GM23248 (cell line): ENCODE data around the gene DCHS2. TPM values are rescaled to one million over a fixed set of nuclear protein-coding genes. Genes with fewer than 3 reads are reported as not detected.

Source experiments
- DNase-seq: peaks from one replicate; pipeline ENCODE4 v3.0.0-alpha.2; 2015
- H2AFZ ChIP-seq: fragments of 200-600 bp; sonication (generic); 2 replicates; pipeline ENCODE4 v1.6.1; 2016; ENCODE audit warnings: antibody characterized with exemption
- H3F3A ChIP-seq: fragments of 200-600 bp; sonication (generic); 2 replicates; pipeline ENCODE4 v1.6.1; 2016; ENCODE audit warnings: mild to moderate bottlenecking, antibody characterized with exemption, mixed run types; ENCODE audit not compliant: insufficient read depth
- H3K27ac ChIP-seq: fragments of 200-600 bp; sonication (generic); 2 replicates; pipeline ENCODE4 v1.5.1; 2016; ENCODE audit warnings: mild to moderate bottlenecking
- H3K27me3 ChIP-seq: fragments of 200-600 bp; sonication (generic); replicated peaks from 2 replicates; pipeline ENCODE4 v1.6.1; 2016; ENCODE audit warnings: mild to moderate bottlenecking; ENCODE audit not compliant: insufficient read depth
- H3K36me3 ChIP-seq: fragments of 200-600 bp; sonication (generic); 2 replicates; pipeline ENCODE4 v1.6.1; 2016; ENCODE audit warnings: low read depth, mild to moderate bottlenecking
- H3K4me1 ChIP-seq: fragments of 200-600 bp; sonication (generic); 2 replicates; pipeline ENCODE4 v1.6.1; 2016; ENCODE audit warnings: mild to moderate bottlenecking; ENCODE audit not compliant: insufficient read depth
- H3K4me2 ChIP-seq: fragments of 200-600 bp; sonication (generic); one replicate; pipeline ENCODE4 v1.6.1; 2016; ENCODE audit warnings: mild to moderate bottlenecking; ENCODE audit not compliant: unreplicated experiment
- H3K4me3 ChIP-seq: fragments of 200-600 bp; sonication (generic); 2 replicates; pipeline ENCODE4 v1.5.1; 2016; ENCODE audit warnings: mild to moderate bottlenecking
- H3K79me2 ChIP-seq: fragments of 200-600 bp; sonication (generic); 2 replicates; pipeline ENCODE4 v1.6.1; 2016; ENCODE audit warnings: mild to moderate bottlenecking; ENCODE audit not compliant: insufficient read depth
- H3K9ac ChIP-seq: fragments of 200-600 bp; sonication (generic); 2 replicates; pipeline ENCODE4 v1.6.1; 2016; ENCODE audit warnings: mild to moderate bottlenecking
- H3K9me2 ChIP-seq: fragments of 200-600 bp; sonication (generic); 2 replicates; pipeline ENCODE4 v1.6.1; 2016; ENCODE audit warnings: mixed run types, mild to moderate bottlenecking, moderate library complexity; ENCODE audit not compliant: insufficient read depth
- H3K9me3 ChIP-seq: fragments of 200-600 bp; sonication (generic); one replicate; pipeline ENCODE4 v1.6.1; 2017; ENCODE audit warnings: low read depth
- H4K20me1 ChIP-seq: fragments of 200-600 bp; sonication (generic); 2 replicates; pipeline ENCODE4 v1.6.0; 2016; ENCODE audit not compliant: insufficient read depth
- EZH2 ChIP-seq: fragments of 200-600 bp; sonication (generic); IDR thresholded peaks from 2 replicates; pipeline ENCODE4 v1.6.1; 2018; ENCODE audit warnings: antibody characterized with exemption, mild to moderate bottlenecking; ENCODE audit not compliant: insufficient read depth, poor library complexity, severe bottlenecking
- EZH2phosphoT487 ChIP-seq: fragments of 200-600 bp; sonication (generic); IDR thresholded peaks from 2 replicates; pipeline ENCODE4 v1.6.1; 2018; ENCODE audit warnings: antibody characterized with exemption, moderate library complexity, mild to moderate bottlenecking, low read depth; ENCODE audit not compliant: insufficient read depth
- WGBS, 2 experiments: methylation state at CpG; one replicate each; pipeline ENCODE4 v1.1.6; 2015 to 2017; ENCODE audit warnings: low lambda C conversion rate in 2 of 2, low coverage in 1 of 2; ENCODE audit errors: missing lambda C conversion rate in 2 of 2; 5-methylcytosine and 5-hydroxymethylcytosine counted together
- in situ Hi-C: fragments of 300-500 bp; cut with MboI; formaldehyde crosslinking; loops from 2 replicates; pipeline ENCODE4 v1.15.0; 2020
- polyA plus RNA-seq: library from polyadenylated mRNA; unstranded; fragments of >200 nt; fragmentation: Nextera tagmentation; extraction: Ambion mirVana; gene quantifications from 2 replicates; pipeline ENCODE4 v1.2.1, GENCODE V29; 2016
- total RNA-seq: library from RNA; depleted of rRNA; stranded (reverse); fragments of >200 nt; shearing (Covaris generic); gene quantifications from 2 replicates; pipeline ENCODE4 v1.2.3, GENCODE V29; 2014

Gene DCHS2
- total and polyA plus RNA-seq, 2 experiments from 2014 or later = not detected

- Histone ChIP-seq H3K27ac (no peak overlapping the region), H3K4me3 (no peak overlapping the region), H3K9me2 (no peaks in the 10 kb centered on the region), H3K79me2 (no peaks in the 10 kb centered on the region), H3F3A (no peaks in the 10 kb centered on the region), H3K4me1 (no peaks in the 10 kb centered on the region), H4K20me1 (no peaks in the 10 kb centered on the region), H2AFZ (no peak overlapping the region), H3K27me3 (no peaks in the 10 kb centered on the region; the same call in 1 of the 2 replicates), H3K4me2 (no peak overlapping the region), H3K9me3 (no peaks in the 10 kb centered on the region), H3K36me3 (no peaks in the 10 kb centered on the region), H3K9ac (no peak overlapping the region)
- in situ Hi-C loops = no loop called here
- no peak for TF ChIP-seq EZH2
- TF ChIP-seq EZH2phosphoT487 = no peak
- 3 to 5% methylated on average over 1 of the region's 1 CpG for WGBS, 2 experiments
- DNase-seq = no peak
These were observed 36.5 kb downstream of the DCHS2 start for GRCh38 chr4:154455111-154455510.

- Histone ChIP-seq H3K27ac (no peak overlapping the region), H3K9me3 (no peaks in the 10 kb centered on the region), H3F3A (no peaks in the 10 kb centered on the region), H3K4me2 (no peak overlapping the region), H3K4me3 (no peak overlapping the region), H4K20me1 (no peaks in the 10 kb centered on the region), H3K79me2 (no peaks in the 10 kb centered on the region), H3K9me2 (no peaks in the 10 kb centered on the region), H3K27me3 (no peaks in the 10 kb centered on the region; the same call in 1 of the 2 replicates), H2AFZ (no peak overlapping the region), H3K36me3 (no peaks in the 10 kb centered on the region), H3K9ac (no peak overlapping the region), H3K4me1 (no peaks in the 10 kb centered on the region)
- in situ Hi-C loops = no loop called here
- TF ChIP-seq EZH2phosphoT487 = no peak
- TF ChIP-seq EZH2 = no peak
- DNase-seq = no peak
These were observed 36.9 kb downstream of the DCHS2 start for GRCh38 chr4:154454710-154455109.

DNA sequence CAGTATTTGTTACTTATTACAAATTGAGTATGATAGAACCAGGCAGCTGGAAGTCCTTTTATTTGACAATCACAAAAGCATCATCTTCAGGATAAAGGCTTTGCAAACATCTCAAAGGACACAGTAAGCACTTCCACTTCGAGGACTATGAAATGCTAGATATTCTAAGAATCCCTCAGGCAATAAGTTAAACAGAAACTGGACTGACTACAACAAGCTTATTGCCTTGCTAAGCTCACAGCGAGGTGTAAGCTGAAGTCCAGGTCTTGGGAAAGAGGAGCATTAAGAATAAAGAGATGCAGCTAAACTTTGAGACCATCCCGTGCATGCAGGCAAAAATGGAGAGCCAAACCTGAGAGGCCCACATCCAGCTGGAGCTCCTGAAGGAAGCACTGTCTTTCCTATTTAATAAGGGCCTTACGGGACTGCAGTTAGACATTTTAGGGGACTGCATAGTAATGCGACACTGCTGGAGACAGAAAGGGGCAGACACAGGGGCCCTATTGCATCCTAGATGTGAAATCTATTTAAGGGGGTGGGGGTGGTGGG is 38.7 kb downstream of the DCHS2 start:
- in situ Hi-C loops = no loop called here

DNA sequence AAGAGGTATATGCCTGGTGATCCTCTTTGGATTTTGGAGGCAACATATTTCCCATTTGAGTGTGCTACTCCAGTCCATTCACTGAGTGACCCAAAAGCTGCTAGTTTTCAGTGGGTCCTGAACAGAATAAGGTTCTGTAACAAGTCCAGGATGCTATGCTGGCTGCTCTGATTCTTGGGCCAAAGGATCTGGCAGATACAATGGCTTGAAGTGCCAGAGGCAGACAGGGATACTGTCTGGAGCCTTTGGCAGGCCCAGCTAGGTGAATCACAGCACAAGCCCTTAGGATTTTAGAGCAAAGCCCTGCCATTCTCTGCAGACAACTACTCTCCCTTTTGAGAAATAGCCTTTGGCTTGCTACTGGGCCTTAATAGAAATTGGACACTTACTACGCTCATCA is 40.6 kb downstream of the DCHS2 start:
- 6 to 16% methylated on average over 1 of the region's 1 CpG for WGBS, 2 experiments
- Histone ChIP-seq H3K9me2 (no peaks in the 10 kb centered on the region), H3K36me3 (no peaks in the 10 kb centered on the region), H3F3A (no peaks in the 10 kb centered on the region), H2AFZ (no peak overlapping the region), H3K4me2 (no peak overlapping the region), H3K4me3 (no peak overlapping the region), H3K9ac (no peak overlapping the region), H3K27me3 (no peaks in the 10 kb centered on the region), H3K9me3 (no peaks in the 10 kb centered on the region), H4K20me1 (no peaks in the 10 kb centered on the region), H3K79me2 (no peaks in the 10 kb centered on the region), H3K4me1 (no peaks in the 10 kb centered on the region), H3K27ac (no peak overlapping the region)
- TF ChIP-seq EZH2 = no peak
- TF ChIP-seq EZH2phosphoT487 = no peak
- no peak for DNase-seq
- in situ Hi-C loops = no loop called here

More for the DNA sequence above, 38.7 kb downstream of the DCHS2 start:
- H3K4me1 ChIP-seq = no peaks in the 10 kb centered on the region
- H2AFZ ChIP-seq = no peak overlapping the region
- no peaks in the 10 kb centered on the region for H3K27me3 ChIP-seq
- no peaks in the 10 kb centered on the region for H3K79me2 ChIP-seq
- no peaks in the 10 kb centered on the region for H3K36me3 ChIP-seq
- H3K9me2 ChIP-seq = no peaks in the 10 kb centered on the region
- H3F3A ChIP-seq = no peaks in the 10 kb centered on the region
- H3K4me2 ChIP-seq = no peak overlapping the region
- no peak overlapping the region for H3K4me3 ChIP-seq
- DNase-seq = no peak
- H4K20me1 ChIP-seq = no peaks in the 10 kb centered on the region
- no peak overlapping the region for H3K27ac ChIP-seq
- TF ChIP-seq EZH2 = no peak
- no peak for TF ChIP-seq EZH2phosphoT487
- H3K9me3 ChIP-seq = no peaks in the 10 kb centered on the region
- no peak overlapping the region for H3K9ac ChIP-seq
- WGBS, 2 experiments = 31 to 36% methylated on average over 5 of the region's 5 CpGs

DNA sequence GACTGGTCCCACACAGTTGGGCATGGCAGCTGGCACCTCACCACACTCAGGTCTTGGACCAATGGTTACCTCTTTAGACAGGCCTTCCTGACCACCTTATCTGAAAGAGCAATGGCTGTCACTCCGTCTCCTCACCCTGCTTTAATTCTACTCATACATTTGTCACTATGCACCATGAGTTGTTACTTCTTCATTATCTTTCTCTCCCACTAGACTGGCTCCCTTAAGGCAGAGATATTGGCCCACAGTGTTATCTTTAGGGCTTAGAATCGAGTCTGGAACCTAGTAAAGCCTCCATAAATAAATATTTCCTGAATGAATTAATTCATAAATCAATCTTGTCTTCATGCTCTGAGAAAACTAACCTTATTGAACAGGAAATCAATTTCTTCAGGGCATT is 46.6 kb downstream of the DCHS2 start:
- no peaks in the 10 kb centered on the region for H4K20me1 ChIP-seq
- no peaks in the 10 kb centered on the region for H3K9me3 ChIP-seq
- H3K9me2 ChIP-seq = no peaks in the 10 kb centered on the region
- no peaks in the 10 kb centered on the region for H3K27me3 ChIP-seq
- no peaks in the 10 kb centered on the region for H3K4me1 ChIP-seq
- no peak overlapping the region for H2AFZ ChIP-seq
- H3K4me3 ChIP-seq = no peak overlapping the region
- WGBS, 2 experiments = 14 to 23% methylated on average over 2 of the region's 2 CpGs
- no peak overlapping the region for H3K4me2 ChIP-seq
- no peaks in the 10 kb centered on the region for H3K36me3 ChIP-seq
- H3K79me2 ChIP-seq = no peaks in the 10 kb centered on the region
- H3K9ac ChIP-seq = no peak overlapping the region
- TF ChIP-seq EZH2 = no peak
- no peak for TF ChIP-seq EZH2phosphoT487
- H3K27ac ChIP-seq = no peak overlapping the region
- in situ Hi-C loops = no loop called here
- DNase-seq = no peak
- H3F3A ChIP-seq = no peaks in the 10 kb centered on the region
